Osteocyte (in vitro differentiated cells): Measurements from ENCODE around the gene CLDN14. TPM values are rescaled to one million over a fixed set of nuclear protein-coding genes. Genes with fewer than 3 reads are reported as not detected.
"Not testable (repeated sequence)": the region's sequence is repeated elsewhere in the genome, so short reads cannot be mapped to it uniquely, and the experiment has no call there.

Experiments used
- DNase-seq: peaks from one replicate; pipeline ENCODE4 v3.0.0; 2021; ENCODE audit warnings: mixed read lengths; ENCODE audit not compliant: unreplicated experiment; ENCODE audit errors: extremely low spot score
- H3K27ac Mint-ChIP-seq: one replicate; pipeline ENCODE4 v1.8.0; 2021; ENCODE audit warnings: mild to moderate bottlenecking, mixed read lengths; ENCODE audit not compliant: unreplicated experiment
- H3K27me3 Mint-ChIP-seq: one replicate; pipeline ENCODE4 v1.8.0; 2021; ENCODE audit warnings: mixed read lengths; ENCODE audit not compliant: unreplicated experiment
- H3K36me3 Mint-ChIP-seq: one replicate; pipeline ENCODE4 v1.8.0; 2021; ENCODE audit warnings: mixed read lengths; ENCODE audit not compliant: unreplicated experiment
- H3K4me1 Mint-ChIP-seq: one replicate; pipeline ENCODE4 v1.8.0; 2021; ENCODE audit warnings: mixed read lengths; ENCODE audit not compliant: unreplicated experiment
- H3K4me3 Mint-ChIP-seq: one replicate; pipeline ENCODE4 v1.8.0; 2021; ENCODE audit warnings: mild to moderate bottlenecking, moderate library complexity, mixed read lengths; ENCODE audit not compliant: unreplicated experiment
- H3K9me3 Mint-ChIP-seq: one replicate; pipeline ENCODE4 v1.8.0; 2021; ENCODE audit warnings: mixed read lengths; ENCODE audit not compliant: unreplicated experiment
- CTCF ChIP-seq: fragments of 200-600 bp; sonication (generic); IDR thresholded peaks from 2 replicates; pipeline ENCODE4 v1.5.0; 2021; ENCODE audit warnings: antibody characterized with exemption, mild to moderate bottlenecking, moderate library complexity
- total RNA-seq: library from RNA; stranded (reverse); gene quantifications from 2 replicates; pipeline ENCODE4 v1.2.1, GENCODE V29; 2021

Gene CLDN14
- total RNA-seq, 1 donor from 2014 or later, result not detected

GRCh38 chr21:36478207-36478701 lies 1.7 kb downstream of the CLDN14 start:
- H3K4me1 Mint-ChIP-seq, result peaks cover 6% of the 10 kb centered on the region
- H3K4me3 Mint-ChIP-seq, result no peak overlapping the region
- H3K36me3 Mint-ChIP-seq, result no peaks in the 10 kb centered on the region
- H3K9me3 Mint-ChIP-seq, result no peaks in the 10 kb centered on the region
- no peaks in the 10 kb centered on the region for H3K27me3 Mint-ChIP-seq
- TF ChIP-seq CTCF, result no peak
- H3K27ac Mint-ChIP-seq, result no peak overlapping the region
- DNase-seq, result no peak

GRCh38 chr21:36477559-36477958 lies 2.4 kb downstream of the CLDN14 start:
- Mint-ChIP-seq H3K4me1 (peaks cover 6% of the 10 kb centered on the region), H3K4me3 (no peak overlapping the region), H3K27me3 (no peaks in the 10 kb centered on the region), H3K9me3 (no peaks in the 10 kb centered on the region), H3K36me3 (no peaks in the 10 kb centered on the region), H3K27ac (no peak overlapping the region)
- no peak for DNase-seq
- TF ChIP-seq CTCF, result no peak

- H3K27me3 Mint-ChIP-seq, result no peaks in the 10 kb centered on the region
- H3K27ac Mint-ChIP-seq, result no peak overlapping the region
- H3K4me3 Mint-ChIP-seq, result no peak overlapping the region
- H3K9me3 Mint-ChIP-seq, result no peaks in the 10 kb centered on the region
- no peak for DNase-seq
- no peaks in the 10 kb centered on the region for H3K36me3 Mint-ChIP-seq
- TF ChIP-seq CTCF, result no peak
- H3K4me1 Mint-ChIP-seq, result peaks cover 6% of the 10 kb centered on the region
Observed at GRCh38 chr21:36477001-36477400, 2.9 kb downstream of the CLDN14 start.

- DNase-seq, H3K36me3 Mint-ChIP-seq, H3K4me3 Mint-ChIP-seq, H3K27ac Mint-ChIP-seq, H3K4me1 Mint-ChIP-seq, H3K9me3 Mint-ChIP-seq, H3K27me3 Mint-ChIP-seq: not testable (repeated sequence)
Observed at GRCh38 chr21:36476541-36476940, 3.4 kb downstream of the CLDN14 start.

- no peak overlapping the region for H3K4me3 Mint-ChIP-seq
- TF ChIP-seq CTCF, result no peak
- no peaks in the 10 kb centered on the region for H3K9me3 Mint-ChIP-seq
- H3K27ac Mint-ChIP-seq, result no peak overlapping the region
- peaks cover 12% of the 10 kb centered on the region for H3K4me1 Mint-ChIP-seq
- no peak for DNase-seq
- H3K27me3 Mint-ChIP-seq, result no peaks in the 10 kb centered on the region
- H3K36me3 Mint-ChIP-seq, result no peaks in the 10 kb centered on the region
Observed at GRCh38 chr21:36474591-36474990, 5.3 kb downstream of the CLDN14 start.

GRCh38 chr21:36473203-36473602 lies 6.7 kb downstream of the CLDN14 start:
- no peak for TF ChIP-seq CTCF
- H3K27me3 Mint-ChIP-seq, result no peaks in the 10 kb centered on the region

More at GRCh38 chr21:36473203-36473602, 6.7 kb downstream of the CLDN14 start:
- no peak for DNase-seq
- Mint-ChIP-seq H3K27ac (no peak overlapping the region), H3K4me3 (no peak overlapping the region), H3K36me3 (no peaks in the 10 kb centered on the region), H3K4me1 (peaks cover 6% of the 10 kb centered on the region), H3K9me3 (no peaks in the 10 kb centered on the region)
